Measurements from ENCODE around the gene PIM1. TPM values are rescaled to one million over a fixed set of nuclear protein-coding genes. Genes with fewer than 3 reads are reported as not detected.
"Not testable (repeated sequence)": the region's sequence is repeated elsewhere in the genome, so short reads cannot be mapped to it uniquely, and the experiment has no call there.

The PIM1 gene
- total and polyA plus RNA-seq, 2 experiments from 2014 or later: 14.7 to 21.5 TPM

- DNase-seq (ENCODE audit: low read depth in 1 of 2, low spot score in 1 of 2): no peak
- H3K27me3 ChIP-seq: no peaks in the 10 kb centered on the region
- no peaks in the 10 kb centered on the region for H3K36me3 ChIP-seq
- H3K27ac ChIP-seq: no peak overlapping the region
- no peak for TF ChIP-seq CTCF (IDR thresholded peaks at IDR 0.05; ENCODE audit: low read depth, low read length)
- no peaks in the 10 kb centered on the region for H3K9me3 ChIP-seq (ENCODE audit: low read depth)
- H3K4me3 ChIP-seq: no peak overlapping the region
- no peaks in the 10 kb centered on the region for H3K4me1 ChIP-seq (ENCODE audit: low read depth)
Observed at GRCh38 chr6:37188962-37189510, 19.1 kb downstream of the PIM1 start.

- no peak for TF ChIP-seq CTCF (IDR thresholded peaks at IDR 0.05; ENCODE audit: low read depth, low read length)
- no peaks in the 10 kb centered on the region for H3K36me3 ChIP-seq
- no peak overlapping the region for H3K4me3 ChIP-seq
- DNase-seq (ENCODE audit: low read depth in 1 of 2, low spot score in 1 of 2): no peak
- H3K27me3 ChIP-seq: no peaks in the 10 kb centered on the region
- H3K9me3 ChIP-seq (ENCODE audit: low read depth): no peaks in the 10 kb centered on the region
- H3K4me1 ChIP-seq (ENCODE audit: low read depth): no peaks in the 10 kb centered on the region
- H3K27ac ChIP-seq: no peak overlapping the region
Observed at GRCh38 chr6:37190159-37190535, 20.2 kb downstream of the PIM1 start.

GRCh38 chr6:37192666-37193065 lies 22.7 kb downstream of the PIM1 start:
- H3K27me3 ChIP-seq: no peaks in the 10 kb centered on the region
- H3K27ac ChIP-seq: no peak overlapping the region
- DNase-seq (ENCODE audit: low read depth in 1 of 2, low spot score in 1 of 2): no peak
- H3K4me3 ChIP-seq: no peak overlapping the region
- no peaks in the 10 kb centered on the region for H3K4me1 ChIP-seq (ENCODE audit: low read depth)
- no peaks in the 10 kb centered on the region for H3K36me3 ChIP-seq
- H3K9me3 ChIP-seq (ENCODE audit: low read depth): no peaks in the 10 kb centered on the region
- TF ChIP-seq CTCF (IDR thresholded peaks at IDR 0.05; ENCODE audit: low read depth, low read length): no peak

- H3K4me3 ChIP-seq; H3K36me3 ChIP-seq; H3K27me3 ChIP-seq; H3K4me1 ChIP-seq (ENCODE audit: low read depth); DNase-seq (ENCODE audit: low read depth in 1 of 2, low spot score in 1 of 2); H3K27ac ChIP-seq; H3K9me3 ChIP-seq (ENCODE audit: low read depth): not testable (repeated sequence)
Observed at GRCh38 chr6:37194886-37195285, 24.9 kb downstream of the PIM1 start.

GRCh38 chr6:37196451-37196850 lies 26.5 kb downstream of the PIM1 start:
- not testable (repeated sequence) for H3K27ac ChIP-seq; H3K4me3 ChIP-seq; DNase-seq (ENCODE audit: low read depth in 1 of 2, low spot score in 1 of 2); H3K4me1 ChIP-seq (ENCODE audit: low read depth); H3K36me3 ChIP-seq; H3K9me3 ChIP-seq (ENCODE audit: low read depth); H3K27me3 ChIP-seq

- Histone ChIP-seq H3K27ac (no peak overlapping the region), H3K36me3 (no peaks in the 10 kb centered on the region), H3K9me3 (ENCODE audit: low read depth) (no peaks in the 10 kb centered on the region), H3K4me3 (no peak overlapping the region), H3K4me1 (ENCODE audit: low read depth) (no peaks in the 10 kb centered on the region), H3K27me3 (no peaks in the 10 kb centered on the region)
- TF ChIP-seq CTCF (IDR thresholded peaks at IDR 0.05; ENCODE audit: low read depth, low read length): no peak
- DNase-seq (ENCODE audit: low read depth in 1 of 2, low spot score in 1 of 2): no peak
Observed at GRCh38 chr6:37200085-37200484, 30.1 kb downstream of the PIM1 start.

- no peak for DNase-seq (ENCODE audit: low read depth in 1 of 2, low spot score in 1 of 2)
Observed at GRCh38 chr6:37201726-37202125, 31.8 kb downstream of the PIM1 start.

More at GRCh38 chr6:37201726-37202125, 31.8 kb downstream of the PIM1 start:
- Histone ChIP-seq H3K27me3 (no peaks in the 10 kb centered on the region), H3K9me3 (ENCODE audit: low read depth) (no peaks in the 10 kb centered on the region), H3K27ac (no peak overlapping the region), H3K36me3 (no peaks in the 10 kb centered on the region), H3K4me3 (no peak overlapping the region), H3K4me1 (ENCODE audit: low read depth) (no peaks in the 10 kb centered on the region)
- no peak for TF ChIP-seq CTCF (IDR thresholded peaks at IDR 0.05; ENCODE audit: low read depth, low read length)
